AG09309 (cell line): ENCODE results near the gene ENAH.

ENCODE experiments used
- DNase-seq: peaks from one replicate; pipeline ENCODE4 v3.0.0-alpha.2; 2010; ENCODE audit warnings: low read depth
- H3K4me3 ChIP-seq: 2 replicates; pipeline ENCODE4 v1.5.1; 2011; ENCODE audit warnings: mild to moderate bottlenecking, low read depth, low read length, moderate library complexity; ENCODE audit not compliant: control insufficient read depth
- CTCF ChIP-seq: IDR thresholded peaks from 2 replicates; pipeline ENCODE4 v1.5.1; 2011; ENCODE audit warnings: mild to moderate bottlenecking, low read depth, low read length, inconsistent platforms; ENCODE audit not compliant: insufficient read depth, control insufficient read depth; ENCODE audit errors: missing control alignments

Gene ENAH

DNA sequence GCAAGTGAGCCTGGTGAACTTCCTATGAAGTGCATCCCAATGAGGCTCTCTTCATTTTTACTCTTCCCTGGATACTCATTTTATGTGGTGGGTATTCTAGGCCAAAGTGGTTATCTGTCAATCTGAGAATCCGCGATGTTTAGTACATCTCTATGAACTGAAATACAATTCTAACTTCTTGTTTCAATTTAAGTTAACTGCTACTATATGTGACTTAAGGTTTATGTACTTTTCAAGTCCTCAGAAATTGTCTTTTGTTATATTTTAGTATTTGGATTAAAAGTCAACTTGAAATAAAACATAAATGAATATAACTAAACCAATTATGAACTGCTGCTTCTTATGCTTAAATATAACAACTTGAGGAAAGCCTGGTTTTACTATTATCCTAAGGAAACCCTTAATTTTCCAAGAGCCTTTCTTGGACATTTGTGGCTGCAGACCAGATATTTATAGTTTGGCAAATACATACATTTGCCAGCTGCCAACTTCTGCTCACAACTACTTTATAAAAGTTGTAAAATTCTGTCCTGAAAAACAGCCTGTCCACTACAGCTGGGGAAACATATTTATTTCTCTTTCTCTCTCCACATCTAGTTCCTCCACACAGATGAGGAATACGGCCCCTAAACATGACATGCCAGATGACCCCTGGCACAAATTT, 60.4 kb downstream of the ENAH start:
- DNase-seq, result no peak
- TF ChIP-seq CTCF, result no peak
- no peak overlapping the region for H3K4me3 ChIP-seq

GRCh38 chr1:225587310-225587709, 65.6 kb downstream of the ENAH start:
- no peak for DNase-seq
- no peak overlapping the region for H3K4me3 ChIP-seq
- no peak for TF ChIP-seq CTCF

- no peak overlapping the region for H3K4me3 ChIP-seq
- no peak for TF ChIP-seq CTCF
- DNase-seq, result no peak
Observed at GRCh38 chr1:225581186-225581585, 71.7 kb downstream of the ENAH start.

DNA sequence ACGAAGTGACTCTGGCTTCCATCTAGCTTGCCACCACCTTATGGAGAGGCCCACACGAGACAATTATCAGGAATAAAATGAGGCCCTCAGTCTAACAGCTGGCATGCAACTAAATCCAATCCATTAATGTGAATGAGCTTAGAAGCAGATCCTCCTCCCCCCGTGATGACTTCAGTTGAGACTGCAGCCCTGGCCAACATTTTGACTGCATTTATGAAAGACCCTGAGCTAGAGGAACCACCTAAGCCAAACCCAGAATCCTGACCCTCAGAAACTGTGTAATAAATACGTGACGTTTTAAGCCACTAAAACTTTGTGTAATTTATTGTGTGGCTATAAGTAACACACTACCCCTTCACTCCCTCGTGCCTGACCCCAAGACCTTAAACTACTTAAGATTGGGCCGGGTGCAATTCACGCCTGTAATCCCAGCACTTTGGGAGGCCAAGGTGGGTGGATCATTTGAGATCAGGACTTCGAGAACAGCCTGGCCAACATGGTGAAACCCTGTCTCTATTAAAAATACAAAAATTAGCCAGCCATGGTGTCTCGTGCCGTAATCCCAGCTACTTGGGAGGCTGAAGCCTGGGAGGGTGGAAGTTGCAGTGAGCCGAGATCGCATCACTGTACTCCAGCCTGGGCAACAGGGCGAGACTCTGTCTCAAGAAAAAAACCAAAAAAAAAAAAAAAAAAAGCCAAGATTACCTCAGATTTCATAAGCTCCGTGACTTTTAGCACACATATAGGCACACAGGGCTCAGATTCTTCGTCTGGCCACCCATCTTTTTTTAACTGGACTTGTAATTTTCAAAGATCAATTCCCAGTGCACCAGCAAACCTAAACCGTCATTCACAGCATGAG, 72.5 kb downstream of the ENAH start:
- no peak for TF ChIP-seq CTCF
- no peak for DNase-seq
- no peak overlapping the region for H3K4me3 ChIP-seq

DNA sequence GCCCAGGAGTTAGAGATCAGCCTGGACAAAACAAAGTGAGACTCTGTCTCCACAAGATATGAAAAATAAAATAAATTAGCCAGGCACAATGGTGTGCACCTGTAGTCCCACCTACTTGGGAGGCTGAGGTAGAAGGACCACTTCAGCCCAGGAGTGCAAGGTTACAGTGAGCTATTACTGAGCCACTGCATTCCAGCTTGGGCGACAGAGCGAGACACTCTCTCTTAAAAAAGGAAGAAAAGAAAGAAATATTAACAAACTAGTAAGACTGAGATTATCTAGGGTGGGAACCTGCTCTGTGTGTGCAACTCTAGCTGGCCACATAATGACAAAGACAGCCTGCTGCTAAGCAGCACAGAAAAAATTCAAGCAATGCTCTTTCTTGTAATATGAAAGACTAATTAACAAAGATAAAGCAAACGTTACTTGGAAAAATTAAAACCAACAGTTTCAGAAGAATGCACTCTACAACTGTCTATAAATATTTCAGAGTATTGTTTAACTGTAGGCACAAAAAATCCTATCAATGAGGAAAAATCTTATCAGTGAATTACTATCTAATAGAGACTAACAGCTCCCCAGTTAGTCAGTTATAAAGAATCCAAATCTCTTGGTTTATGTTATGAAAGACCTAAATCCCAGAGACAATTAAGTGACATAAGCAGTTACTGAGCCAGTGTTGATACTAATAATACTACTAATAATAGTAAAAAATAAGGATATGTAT, 74.5 kb downstream of the ENAH start:
- no peak for TF ChIP-seq CTCF
- no peak for DNase-seq
- H3K4me3 ChIP-seq, result no peak overlapping the region

DNA sequence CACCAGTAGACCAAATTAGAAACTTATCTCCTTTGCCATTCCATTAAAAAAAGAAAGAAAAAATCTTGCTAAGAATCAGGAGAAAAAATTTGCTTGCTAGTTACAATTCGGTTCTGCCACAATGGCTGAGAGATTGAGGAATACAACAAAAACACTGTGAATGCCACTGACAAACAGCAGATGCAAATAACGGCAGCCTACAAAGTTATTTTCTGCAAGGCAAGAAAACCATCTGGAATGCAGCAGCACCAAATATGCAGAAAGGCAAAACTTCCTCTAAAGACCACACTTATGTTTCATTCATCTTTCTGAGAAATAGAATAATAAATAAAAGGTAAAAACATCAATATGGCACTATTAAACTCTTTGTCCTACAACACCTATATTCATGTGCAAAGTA, 75.7 kb downstream of the ENAH start:
- no peak for TF ChIP-seq CTCF
- DNase-seq, result no peak
- H3K4me3 ChIP-seq, result no peak overlapping the region
